Neural cell (in vitro differentiated cells): ENCODE data around the gene IFIT3. TPM values are rescaled to one million over a fixed set of nuclear protein-coding genes. Genes with fewer than 3 reads are reported as not detected.

Experiments
- H2AFZ ChIP-seq: fragments of 200-600, 300-800 bp; sonication (generic), shearing (Covaris generic); 2 replicates; pipeline ENCODE4 v1.6.0; 2014; ENCODE audit warnings: low read depth, mild to moderate bottlenecking, antibody characterized with exemption, low read length, moderate library complexity
- H3F3A ChIP-seq: fragments of 200-600 bp; shearing (Covaris generic); 2 replicates; pipeline ENCODE4 v1.6.1; 2016; ENCODE audit warnings: mild to moderate bottlenecking, moderate library complexity, mixed read lengths, antibody characterized with exemption, low read length; ENCODE audit not compliant: insufficient read depth, poor library complexity, severe bottlenecking
- H3K27ac ChIP-seq: fragments of 200-600, 300-800 bp; sonication (generic), shearing (Covaris generic); 2 replicates; pipeline ENCODE4 v1.5.1; 2014; ENCODE audit warnings: mild to moderate bottlenecking, low read length, moderate library complexity
- H3K27me3 ChIP-seq: fragments of 300-800, 200-600 bp; sonication (generic), shearing (Covaris generic); 2 replicates; pipeline ENCODE4 v1.6.0; 2014; ENCODE audit warnings: mild to moderate bottlenecking, low read depth, low read length, moderate library complexity; ENCODE audit not compliant: insufficient read depth
- H3K36me3 ChIP-seq: fragments of 300-800, 200-600 bp; sonication (generic), shearing (Covaris generic); 2 replicates; pipeline ENCODE4 v1.5.1; 2014; ENCODE audit warnings: mild to moderate bottlenecking, antibody characterized with exemption, low read length, moderate library complexity; ENCODE audit not compliant: insufficient read depth
- H3K4me2 ChIP-seq: fragments of 300-800, 200-600 bp; sonication (generic), shearing (Covaris generic); 2 replicates; pipeline ENCODE4 v1.6.0; 2014; ENCODE audit warnings: mild to moderate bottlenecking, low read length
- H3K4me3 ChIP-seq: fragments of 300-800, 200-600 bp; sonication (generic), shearing (Covaris generic); 2 replicates; pipeline ENCODE4 v1.5.1; 2014; ENCODE audit warnings: mild to moderate bottlenecking, low read length, moderate library complexity
- H3K79me2 ChIP-seq: fragments of 200-600 bp; shearing (Covaris generic); replicated peaks from 2 replicates; pipeline ENCODE4 v1.6.0; 2014; ENCODE audit warnings: mild to moderate bottlenecking, low read length, moderate library complexity; ENCODE audit not compliant: insufficient read depth
- H3K9ac ChIP-seq: fragments of 300-800, 200-600 bp; sonication (generic), shearing (Covaris generic); 2 replicates; pipeline ENCODE4 v1.6.1; 2016; ENCODE audit warnings: mild to moderate bottlenecking, low read length, mixed read lengths
- H3K9me2 ChIP-seq: fragments of 200-600 bp; shearing (Covaris generic); 2 replicates; pipeline ENCODE4 v1.6.1; 2016; ENCODE audit warnings: mild to moderate bottlenecking, low read length, mixed read lengths; ENCODE audit not compliant: insufficient read depth
- H3K9me3 ChIP-seq: fragments of 200-600, 300-800 bp; sonication (generic), shearing (Covaris generic); 2 replicates; pipeline ENCODE4 v1.6.1; 2016; ENCODE audit warnings: mild to moderate bottlenecking, mixed run types, low read length, moderate library complexity, mixed read lengths
- H4K20me1 ChIP-seq: fragments of 200-600 bp; shearing (Covaris generic); 2 replicates; pipeline ENCODE4 v1.6.1; 2016; ENCODE audit warnings: mild to moderate bottlenecking, mixed run types; ENCODE audit not compliant: insufficient read depth
- EP300 ChIP-seq: fragments of 450-650 bp; conservative IDR thresholded peaks from 2 replicates; pipeline ENCODE4 v1.6.1; 2014; ENCODE audit warnings: antibody characterized with exemption, mild to moderate bottlenecking, moderate library complexity; ENCODE audit not compliant: poor library complexity, severe bottlenecking
- EZH2 ChIP-seq: fragments of 200-600, 300-800 bp; shearing (Covaris generic), sonication (generic); IDR thresholded peaks from 2 replicates; pipeline ENCODE4 v1.6.1; 2014; ENCODE audit warnings: antibody characterized with exemption, low read length, borderline replicate concordance, mild to moderate bottlenecking; ENCODE audit not compliant: insufficient read depth, poor library complexity, severe bottlenecking
- MXI1 ChIP-seq: fragments of 450-650 bp; conservative IDR thresholded peaks from 2 replicates; pipeline ENCODE4 v1.6.1; 2014; ENCODE audit warnings: antibody characterized with exemption, mild to moderate bottlenecking; ENCODE audit not compliant: poor library complexity, severe bottlenecking
- POLR2AphosphoS5 ChIP-seq: IDR thresholded peaks from 2 replicates; pipeline ENCODE4 v1.6.1; 2012
- RAD21 ChIP-seq: fragments of 450-650 bp; conservative IDR thresholded peaks from 2 replicates; pipeline ENCODE4 v1.6.1; 2014; ENCODE audit warnings: antibody characterized with exemption, mild to moderate bottlenecking, moderate library complexity
- REST ChIP-seq: IDR thresholded peaks from 2 replicates; pipeline ENCODE4 v1.6.1; 2012; ENCODE audit warnings: borderline replicate concordance
- SMC3 ChIP-seq: fragments of 450-650 bp; conservative IDR thresholded peaks from 2 replicates; pipeline ENCODE4 v1.6.1; 2014; ENCODE audit warnings: antibody characterized with exemption, mild to moderate bottlenecking, moderate library complexity; ENCODE audit not compliant: poor library complexity
- TAF1 ChIP-seq: IDR thresholded peaks from 2 replicates; pipeline ENCODE4 v1.6.1; 2012; ENCODE audit warnings: low read depth
- polyA plus RNA-seq: library from polyadenylated mRNA; depleted of rRNA; stranded (reverse); fragments of >200 nt; gene quantifications from 2 replicates; pipeline ENCODE4 v1.2.3, GENCODE V29; 2014
- TF ChIP-seq, protein P1 (sequence below): fragments of 450-650 bp; IDR thresholded peaks from 2 replicates; pipeline ENCODE4 v1.5.1; 2014; ENCODE audit warnings: antibody characterized with exemption, mild to moderate bottlenecking, moderate library complexity; ENCODE audit not compliant: poor library complexity, severe bottlenecking

The IFIT3 gene
- polyA plus RNA-seq, 1 donor from 2014 or later, result 0.24 TPM

GRCh38 chr10:89280508-89280907 lies 47.3 kb upstream of the IFIT3 start:
- H3K4me2 ChIP-seq, result no peak overlapping the region
- no peaks in the 10 kb centered on the region for H4K20me1 ChIP-seq
- no peak overlapping the region for H2AFZ ChIP-seq
- no peaks in the 10 kb centered on the region for H3K36me3 ChIP-seq
- peaks cover 3% of the 10 kb centered on the region for H3F3A ChIP-seq
- no peak for TF ChIP-seq MXI1
- TF ChIP-seq POLR2AphosphoS5, result no peak
- TF ChIP-seq, protein P1, sequence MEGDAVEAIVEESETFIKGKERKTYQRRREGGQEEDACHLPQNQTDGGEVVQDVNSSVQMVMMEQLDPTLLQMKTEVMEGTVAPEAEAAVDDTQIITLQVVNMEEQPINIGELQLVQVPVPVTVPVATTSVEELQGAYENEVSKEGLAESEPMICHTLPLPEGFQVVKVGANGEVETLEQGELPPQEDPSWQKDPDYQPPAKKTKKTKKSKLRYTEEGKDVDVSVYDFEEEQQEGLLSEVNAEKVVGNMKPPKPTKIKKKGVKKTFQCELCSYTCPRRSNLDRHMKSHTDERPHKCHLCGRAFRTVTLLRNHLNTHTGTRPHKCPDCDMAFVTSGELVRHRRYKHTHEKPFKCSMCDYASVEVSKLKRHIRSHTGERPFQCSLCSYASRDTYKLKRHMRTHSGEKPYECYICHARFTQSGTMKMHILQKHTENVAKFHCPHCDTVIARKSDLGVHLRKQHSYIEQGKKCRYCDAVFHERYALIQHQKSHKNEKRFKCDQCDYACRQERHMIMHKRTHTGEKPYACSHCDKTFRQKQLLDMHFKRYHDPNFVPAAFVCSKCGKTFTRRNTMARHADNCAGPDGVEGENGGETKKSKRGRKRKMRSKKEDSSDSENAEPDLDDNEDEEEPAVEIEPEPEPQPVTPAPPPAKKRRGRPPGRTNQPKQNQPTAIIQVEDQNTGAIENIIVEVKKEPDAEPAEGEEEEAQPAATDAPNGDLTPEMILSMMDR, result no peak
- TF ChIP-seq TAF1, result no peak
- no peak for TF ChIP-seq REST
- TF ChIP-seq SMC3, result no peak
- no peak for TF ChIP-seq RAD21
- no peak for TF ChIP-seq EZH2
- no peak for TF ChIP-seq EP300
- no peaks in the 10 kb centered on the region for H3K9me2 ChIP-seq
- H3K27ac ChIP-seq, result no peak overlapping the region
- H3K27me3 ChIP-seq, result no peaks in the 10 kb centered on the region
- no peak overlapping the region for H3K4me3 ChIP-seq
- H3K79me2 ChIP-seq, result no peaks in the 10 kb centered on the region
- no peak overlapping the region for H3K9ac ChIP-seq
- no peaks in the 10 kb centered on the region for H3K9me3 ChIP-seq

GRCh38 chr10:89281606-89282395 lies 46.0 kb upstream of the IFIT3 start:
- Histone ChIP-seq H3K9me2 (no peaks in the 10 kb centered on the region), H2AFZ (no peak overlapping the region), H3F3A (peaks cover 3% of the 10 kb centered on the region), H3K36me3 (no peaks in the 10 kb centered on the region), H3K9ac (no peak overlapping the region), H3K4me2 (no peak overlapping the region), H3K9me3 (no peaks in the 10 kb centered on the region), H3K79me2 (no peaks in the 10 kb centered on the region), H4K20me1 (no peaks in the 10 kb centered on the region), H3K4me3 (no peak overlapping the region), H3K27ac (no peak overlapping the region), H3K27me3 (no peaks in the 10 kb centered on the region)
- TF ChIP-seq RAD21 (no peak), EP300 (no peak), POLR2AphosphoS5 (no peak), MXI1 (no peak), EZH2 (no peak), SMC3 (no peak), REST (no peak), TAF1 (no peak)
- TF ChIP-seq, protein P1, result no peak
